CD4-positive, alpha-beta T cell treated with Interleukin-10 for 1 hour (primary cell): ENCODE results near the gene CYB5RL.

Source experiments
- DNase-seq: peaks from one replicate; pipeline ENCODE4 v3.0.0-alpha.2; 2020

Gene CYB5RL

DNA sequence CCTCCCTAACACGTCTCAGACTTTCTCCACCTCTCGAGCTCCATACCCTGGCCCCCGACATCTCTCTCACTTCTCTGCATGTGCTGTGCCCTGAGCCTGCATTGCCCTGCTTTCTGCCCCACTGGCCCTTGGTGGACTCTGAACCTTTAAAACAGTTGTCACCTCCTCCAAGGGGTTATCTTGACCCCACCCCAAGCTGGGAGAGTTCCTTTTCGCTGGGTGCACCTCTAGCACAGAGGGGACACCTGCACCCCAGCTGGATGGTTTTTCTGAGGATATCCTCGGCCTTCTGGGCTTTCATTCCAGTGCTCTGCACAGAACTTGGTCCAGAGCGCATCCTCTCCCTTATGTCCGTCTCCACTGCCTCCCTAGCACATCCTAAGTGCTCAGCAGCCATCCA, 42.8 kb downstream of the CYB5RL start:
- DNase-seq, result no peak

DNA sequence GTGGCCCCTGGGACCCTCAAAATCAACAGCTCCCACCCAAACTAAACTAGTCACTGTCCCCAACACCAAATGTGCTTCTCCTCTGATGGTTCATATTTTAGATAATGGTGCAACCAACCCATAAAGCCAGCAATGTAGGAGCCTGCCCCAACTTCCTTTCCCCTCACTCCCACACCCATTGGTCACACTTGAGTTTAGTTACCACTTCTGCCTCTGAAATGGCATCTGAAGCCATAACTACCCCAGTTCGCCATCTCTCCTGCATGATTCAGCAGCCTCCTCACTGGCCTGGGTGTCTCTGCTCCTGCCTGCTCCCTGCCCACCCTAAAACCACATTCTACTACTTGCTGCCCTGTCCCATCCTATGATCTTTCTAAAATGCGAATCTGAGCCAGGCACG, 43.6 kb downstream of the CYB5RL start:
- DNase-seq, result no peak

GRCh38 chr1:54153535-54154439, 46.0 kb downstream of the CYB5RL start:
- DNase-seq, result no peak

GRCh38 chr1:54152696-54153095, 47.1 kb downstream of the CYB5RL start, which contains the start of gene CDCP2:
Gene CDCP2 (minus strand): TSS chr1:54153000. CDS start chr1:54152922, 78 bp downstream.
- no peak for DNase-seq

GRCh38 chr1:54151013-54151412, 48.8 kb downstream of the CYB5RL start:
- DNase-seq, result no peak
